IMR-90 (cell line): ENCODE measurements around the gene SLC9A7. TPM values are rescaled to one million over a fixed set of nuclear protein-coding genes. Genes with fewer than 3 reads are reported as not detected.

Source experiments
- ATAC-seq: fragments of 200-7000 bp; cut with Tn5 transposase; 2 replicates; pipeline ENCODE4 v1.9.1; 2020; ENCODE audit warnings: low read depth, mild to moderate bottlenecking, moderate library complexity
- BruUV-seq: library from RNA; stranded (reverse); fragments of 400-500 nt; replicated peaks from 2 replicates; lab custom pipeline; 2021; lab: Mats Ljungman, UMichigan
- CTCF ChIA-PET: fragments of 300-600 bp; formaldehyde crosslinking; extraction: SDS; loops from one replicate; lab custom pipeline; 2021; ENCODE audit warnings: antibody characterized with exemption; lab: Yijun Ruan, JAX
- POLR2A ChIA-PET: fragments of 300-600 bp; sonication (Branson Sonifier 250); formaldehyde crosslinking; loops from one replicate; lab custom pipeline; 2022; ENCODE audit warnings: antibody characterized with exemption; ENCODE audit not compliant: unreplicated experiment; lab: Charles Lee
- DNase-seq: peaks from one replicate; pipeline ENCODE4 v3.0.0; 2013
- H2AFZ ChIP-seq: replicated peaks from 2 replicates; pipeline ENCODE3; 2013; ENCODE audit warnings: low read length, mild to moderate bottlenecking; ENCODE audit not compliant: poor library complexity
- H2AK5ac ChIP-seq: 2 replicates; pipeline ENCODE4 v1.6.1; 2013; ENCODE audit warnings: low read depth, low read length, inconsistent platforms
- H2AK9ac ChIP-seq: replicated peaks from 2 replicates; pipeline ENCODE3; 2013; ENCODE audit warnings: mild to moderate bottlenecking, low read depth, low read length, moderate library complexity; ENCODE audit not compliant: poor library complexity
- H2BK120ac ChIP-seq: 2 replicates; pipeline ENCODE4 v1.6.1; 2013; ENCODE audit warnings: low read depth, low read length, inconsistent platforms
- H2BK15ac ChIP-seq: 3 replicates; pipeline ENCODE4 v1.6.1; 2013; ENCODE audit warnings: low read depth, low read length, inconsistent platforms
- H2BK20ac ChIP-seq: 2 replicates; pipeline ENCODE4 v1.6.1; 2013; ENCODE audit warnings: low read depth, mild to moderate bottlenecking, inconsistent platforms, low read length, moderate library complexity
- H2BK5ac ChIP-seq: 2 replicates; pipeline ENCODE4 v1.6.1; 2013; ENCODE audit warnings: mild to moderate bottlenecking, low read depth, low read length, inconsistent platforms; ENCODE audit not compliant: poor library complexity, severe bottlenecking
- H3K14ac ChIP-seq: replicated peaks from 2 replicates; pipeline ENCODE4 v1.6.1; 2013; ENCODE audit warnings: low read depth, low read length, inconsistent platforms
- H3K18ac ChIP-seq: 2 replicates; pipeline ENCODE4 v1.6.1; 2013; ENCODE audit warnings: low read depth, low read length, control low read depth
- H3K23ac ChIP-seq: 2 replicates; pipeline ENCODE4 v1.6.1; 2013; ENCODE audit warnings: low read depth, low read length, inconsistent platforms
- H3K27ac ChIP-seq: 2 replicates; pipeline ENCODE4 v1.5.1; 2013; ENCODE audit warnings: mild to moderate bottlenecking, control low read depth, low read length; ENCODE audit not compliant: insufficient read depth
- H3K27me3 ChIP-seq: 2 replicates; pipeline ENCODE4 v1.6.1; 2013; ENCODE audit warnings: low read length; ENCODE audit not compliant: control insufficient read depth, insufficient read depth
- H3K36me3 ChIP-seq: 2 replicates; pipeline ENCODE4 v1.6.1; 2013; ENCODE audit warnings: low read length, mixed read lengths; ENCODE audit not compliant: control insufficient read depth, insufficient read depth
- H3K4ac ChIP-seq: 2 replicates; pipeline ENCODE4 v1.6.1; 2013; ENCODE audit warnings: low read depth, low read length, inconsistent platforms
- H3K4me1 ChIP-seq: 2 replicates; pipeline ENCODE4 v1.6.1; 2013; ENCODE audit warnings: low read length, mixed read lengths; ENCODE audit not compliant: control insufficient read depth, insufficient read depth
- H3K4me2 ChIP-seq: 2 replicates; pipeline ENCODE4 v1.6.1; 2013; ENCODE audit warnings: low read depth, mild to moderate bottlenecking, control low read depth, low read length, moderate library complexity
- H3K4me3 ChIP-seq: 2 replicates; pipeline ENCODE4 v1.5.1; 2013; ENCODE audit warnings: low read depth, mild to moderate bottlenecking, control low read depth, low read length, moderate library complexity; ENCODE audit not compliant: insufficient read depth
- H3K56ac ChIP-seq: 2 replicates; pipeline ENCODE4 v1.6.1; 2013; ENCODE audit warnings: low read length, inconsistent platforms; ENCODE audit not compliant: insufficient read depth; ENCODE audit errors: extremely low read depth
- H3K79me1 ChIP-seq, 2 experiments: 2 replicates each; pipeline ENCODE4 v1.6.1; 2013; ENCODE audit warnings: low read length in 2 of 2, inconsistent platforms in 1 of 2, low read depth in 1 of 2
- H3K9ac ChIP-seq: 2 replicates; pipeline ENCODE4 v1.6.1; 2013; ENCODE audit warnings: low read depth, low read length, control low read depth
- H3K9me1 ChIP-seq: 2 replicates; pipeline ENCODE4 v1.6.1; 2013; ENCODE audit warnings: low read length, inconsistent platforms; ENCODE audit not compliant: insufficient read depth
- H3K9me3 ChIP-seq: 2 replicates; pipeline ENCODE4 v1.6.1; 2013; ENCODE audit warnings: low read length; ENCODE audit not compliant: control insufficient read depth, insufficient read depth
- H4K20me1 ChIP-seq: 2 replicates; pipeline ENCODE4 v1.6.1; 2013; ENCODE audit warnings: low read length, inconsistent platforms; ENCODE audit not compliant: insufficient read depth
- H4K5ac ChIP-seq: 2 replicates; pipeline ENCODE4 v1.6.1; 2013; ENCODE audit warnings: mild to moderate bottlenecking, low read depth, low read length, control low read depth
- H4K8ac ChIP-seq, 2 experiments: 2 replicates each; pipeline ENCODE4 v1.6.1; 2013; ENCODE audit warnings: low read depth in 2 of 2, low read length in 2 of 2, control low read depth in 1 of 2, inconsistent platforms in 1 of 2
- H4K91ac ChIP-seq: 2 replicates; pipeline ENCODE4 v1.6.1; 2013; ENCODE audit warnings: low read depth, low read length, inconsistent platforms; ENCODE audit not compliant: insufficient read depth
- BHLHE40 ChIP-seq: fragments of 150-350 bp; IDR thresholded peaks from 2 replicates; pipeline ENCODE4 v1.6.1; 2016; ENCODE audit warnings: mild to moderate bottlenecking, low read depth, low read length
- CEBPB ChIP-seq: IDR thresholded peaks from 2 replicates; pipeline ENCODE4 v1.6.1; 2012; ENCODE audit warnings: low read depth, low read length, improper control_type of control experiment
- CHD1 ChIP-seq: IDR thresholded peaks from 2 replicates; pipeline ENCODE4 v1.6.1; 2012; ENCODE audit warnings: low read depth, low read length, improper control_type of control experiment
- CTCF ChIP-seq: conservative IDR thresholded peaks from 2 replicates; pipeline ENCODE4 v1.5.1; 2012; ENCODE audit warnings: mild to moderate bottlenecking, low read depth, low read length, improper control_type of control experiment
- ELK1 ChIP-seq: fragments of 150-350 bp; IDR thresholded peaks from 2 replicates; pipeline ENCODE4 v1.6.1; 2016; ENCODE audit warnings: low read depth, mild to moderate bottlenecking, low read length, moderate library complexity, borderline replicate concordance
- FOS ChIP-seq: fragments of 150-350 bp; IDR thresholded peaks from 2 replicates; pipeline ENCODE4 v1.6.1; 2016; ENCODE audit warnings: low read depth, low read length
- MAFK ChIP-seq: IDR thresholded peaks from 2 replicates; pipeline ENCODE4 v1.6.1; 2012; ENCODE audit warnings: low read depth, low read length, improper control_type of control experiment
- MAZ ChIP-seq: IDR thresholded peaks from 2 replicates; pipeline ENCODE4 v1.6.1; 2012; ENCODE audit warnings: low read depth, mild to moderate bottlenecking, low read length, improper control_type of control experiment, moderate library complexity, borderline replicate concordance
- MXI1 ChIP-seq: IDR thresholded peaks from 2 replicates; pipeline ENCODE4 v1.6.1; 2012; ENCODE audit warnings: low read depth, mild to moderate bottlenecking, low read length, moderate library complexity, borderline replicate concordance
- NFE2L2 ChIP-seq: fragments of 150-350 bp; IDR thresholded peaks from 2 replicates; pipeline ENCODE4 v1.6.1; 2016; ENCODE audit warnings: low read depth, mild to moderate bottlenecking, low read length
- POLR2A ChIP-seq: IDR thresholded peaks from 2 replicates; pipeline ENCODE4 v1.6.1; 2012; ENCODE audit warnings: mild to moderate bottlenecking, low read depth, low read length
- RAD21 ChIP-seq: IDR thresholded peaks from 2 replicates; pipeline ENCODE4 v1.6.1; 2012; ENCODE audit warnings: low read length, improper control_type of control experiment
- RCOR1 ChIP-seq: IDR thresholded peaks from 2 replicates; pipeline ENCODE4 v1.6.1; 2012; ENCODE audit warnings: mild to moderate bottlenecking, low read length, improper control_type of control experiment; ENCODE audit not compliant: insufficient replicate concordance
- RFX5 ChIP-seq: IDR thresholded peaks from 2 replicates; pipeline ENCODE4 v1.8.0; 2012; ENCODE audit warnings: low read depth, mild to moderate bottlenecking, low read length, moderate library complexity
- SMC3 ChIP-seq: fragments of 150-350 bp; IDR thresholded peaks from 2 replicates; pipeline ENCODE4 v1.6.1; 2016; ENCODE audit warnings: low read depth, mild to moderate bottlenecking, antibody characterized with exemption, low read length, moderate library complexity
- WGBS, 2 experiments: methylation state at CpG; one replicate each; pipeline versions ENCODE4 v1.1.5 to v1.1.7; 2013; ENCODE audit warnings: missing lambda C conversion rate in 2 of 2; ENCODE audit not compliant: insufficient read length in 1 of 2; ENCODE audit errors: extremely low coverage in 2 of 2; 5-methylcytosine and 5-hydroxymethylcytosine counted together
- dilution Hi-C: fragments of 300-500 bp; cut with HindIII; formaldehyde crosslinking; loops from one replicate; pipeline ENCODE4 v1.14.3; 2018; ENCODE audit warnings: low sequenced_read_pairs; ENCODE audit not compliant: unreplicated experiment
- in situ Hi-C: fragments of 300-500 bp; cut with MboI; formaldehyde crosslinking; loops from 3 replicates; pipeline ENCODE4 v1.14.3; 2019; ENCODE audit warnings: low sequenced_read_pairs, inconsistent platforms, mixed read lengths
- intact Hi-C: fragments of 100-400 bp; cut with micrococcal nuclease; formaldehyde crosslinking; loops from 2 replicates; pipeline ENCODE4 v1.10.0; 2022
- polyA plus RNA-seq, 3 experiments: library from polyadenylated mRNA; depleted of rRNA; stranded (reverse); fragments of >200 nt; gene quantifications; 2 replicates each; pipeline ENCODE4 v1.2.3, GENCODE V29; 2012; ENCODE audit warnings: low replicate concordance in 1 of 3
- total RNA-seq: library from RNA; depleted of rRNA; stranded (reverse); fragments of >200 nt; gene quantifications from 2 replicates; pipeline ENCODE4 v1.2.3, GENCODE V29; 2012
- TF ChIP-seq, protein P1 (sequence below): fragments of 150-350 bp; IDR thresholded peaks from 2 replicates; pipeline ENCODE4 v1.6.1; 2017; ENCODE audit warnings: mild to moderate bottlenecking, antibody characterized with exemption, low read length, low read depth

The SLC9A7 gene
- total and polyA plus RNA-seq, 2 of the 4 experiments (the other 2 are of a cell fraction), result 14.4 to 76.4 TPM

DNA sequence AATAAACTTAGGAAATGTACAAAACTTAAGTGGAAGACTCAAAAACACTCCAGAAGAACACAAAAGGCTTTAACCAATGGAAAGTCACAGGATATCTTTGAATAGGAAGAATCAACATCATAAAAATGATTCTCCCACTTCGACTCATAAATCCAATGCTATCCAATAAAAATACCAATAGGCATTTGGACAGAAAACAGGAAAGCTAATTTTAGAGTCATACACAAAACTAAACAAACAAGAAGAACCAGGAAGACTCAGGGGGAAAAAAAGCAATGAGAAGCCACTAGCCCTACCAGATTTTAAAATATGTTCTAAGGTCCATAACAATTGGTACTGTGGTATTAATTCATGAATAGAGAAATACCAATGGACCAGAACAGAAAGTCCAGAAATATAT lies 28.2 kb downstream of the SLC9A7 start:
- no peak for ATAC-seq
- Histone ChIP-seq H3K27ac (no peak overlapping the region), H3K4me3 (no peak overlapping the region), H3K23ac (no peak overlapping the region), H3K9me1 (no peaks in the 10 kb centered on the region), H4K91ac (no peak overlapping the region), H2BK5ac (no peak overlapping the region), H2AK9ac (no peak overlapping the region), H3K9ac (no peak overlapping the region), H4K8ac (no peak overlapping the region), H2AFZ (no peak overlapping the region), H3K79me1 (peaks cover 5 to 7% of the 10 kb centered on the region in 2 experiments; a peak in 2 of 4 replicates), H3K14ac (no peak overlapping the region), H2BK20ac (no peak overlapping the region), H3K4me2 (no peak overlapping the region), H2AK5ac (no peak overlapping the region), H3K27me3 (no peaks in the 10 kb centered on the region), H3K4ac (no peak overlapping the region), H3K56ac (no peak overlapping the region), H2BK120ac (no peak overlapping the region), H2BK15ac (no peak overlapping the region), H3K36me3 (no peaks in the 10 kb centered on the region), H3K18ac (no peak overlapping the region), H3K9me3 (0 out of 2 replicates have a peak, but pooled peaks cover 1% of the 10 kb centered on the region), H4K20me1 (no peaks in the 10 kb centered on the region), H4K5ac (no peak overlapping the region), H3K4me1 (no peaks in the 10 kb centered on the region)
- ChIA-PET CTCF (no interaction called here), POLR2A (no interaction called here)
- no TSS peak for BruUV-seq
- in situ Hi-C loops (no loop called here), dilution Hi-C loops (no loop called here), intact Hi-C loops (no loop called here)
- WGBS, 2 experiments, result no CpG with 5 or more reads among the region's 1 CpG
- DNase-seq, result no peak
- TF ChIP-seq RFX5, result no peak
- TF ChIP-seq SMC3, result no peak
- TF ChIP-seq CTCF, result no peak
- TF ChIP-seq ELK1, result no peak
- no peak for TF ChIP-seq CHD1
- TF ChIP-seq CEBPB, result no peak
- TF ChIP-seq RAD21, result no peak
- no peak for TF ChIP-seq RCOR1
- TF ChIP-seq NFE2L2, result no peak
- no peak for TF ChIP-seq BHLHE40
- TF ChIP-seq MAZ, result no peak
- TF ChIP-seq, protein P1, sequence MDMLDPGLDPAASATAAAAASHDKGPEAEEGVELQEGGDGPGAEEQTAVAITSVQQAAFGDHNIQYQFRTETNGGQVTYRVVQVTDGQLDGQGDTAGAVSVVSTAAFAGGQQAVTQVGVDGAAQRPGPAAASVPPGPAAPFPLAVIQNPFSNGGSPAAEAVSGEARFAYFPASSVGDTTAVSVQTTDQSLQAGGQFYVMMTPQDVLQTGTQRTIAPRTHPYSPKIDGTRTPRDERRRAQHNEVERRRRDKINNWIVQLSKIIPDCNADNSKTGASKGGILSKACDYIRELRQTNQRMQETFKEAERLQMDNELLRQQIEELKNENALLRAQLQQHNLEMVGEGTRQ, result no peak
- no peak for TF ChIP-seq MAFK
- no peak for TF ChIP-seq POLR2A
- TF ChIP-seq FOS, result no peak
- no peak for TF ChIP-seq MXI1
